PC-3 (cell line): ENCODE results near the gene RPL7L1. TPM values are rescaled to one million over a fixed set of nuclear protein-coding genes. Genes with fewer than 3 reads are reported as not detected.
A peak's percentile ranks its signal among the peaks of the same experiment; 100 is the strongest.

Experiments used
- ATAC-seq: fragments of 200-7000 bp; cut with Tn5 transposase; 2 replicates; pipeline ENCODE4 v1.9.1; 2020; ENCODE audit warnings: mild to moderate bottlenecking, moderate library complexity
- BruUV-seq: library from RNA; stranded (reverse); fragments of 400-500 nt; replicated peaks from 2 replicates; lab custom pipeline; 2021; lab: Mats Ljungman, UMichigan
- CTCF ChIA-PET: fragments of 300-600 bp; sonication (Branson Sonifier 250); formaldehyde crosslinking; loops from one replicate; lab custom pipeline; 2022; ENCODE audit warnings: antibody characterized with exemption; lab: Charles Lee
- POLR2A ChIA-PET: fragments of 300-600 bp; sonication (Branson Sonifier 250); formaldehyde crosslinking; loops from one replicate; lab custom pipeline; 2022; ENCODE audit warnings: antibody characterized with exemption; ENCODE audit not compliant: unreplicated experiment; lab: Charles Lee
- DNase-seq: peaks from one replicate; pipeline ENCODE4 v3.0.0-alpha.2; 2015
- H2AFZ ChIP-seq: fragments of 300-600 bp; sonication (generic); 2 replicates; pipeline ENCODE4 v1.6.0; 2016; ENCODE audit warnings: antibody characterized with exemption, low read length
- H3F3A ChIP-seq: fragments of 300-600 bp; sonication (generic); one replicate; pipeline ENCODE4 v1.6.0; 2017; ENCODE audit warnings: antibody characterized with exemption, low read length, control low read depth, mild to moderate bottlenecking; ENCODE audit not compliant: unreplicated experiment
- H3K27ac ChIP-seq: fragments of 300-600 bp; sonication (generic); 2 replicates; pipeline ENCODE4 v1.5.1; 2016; ENCODE audit warnings: mild to moderate bottlenecking, low read length
- H3K27me3 ChIP-seq: fragments of 300-600 bp; sonication (generic); 2 replicates; pipeline ENCODE4 v1.6.1; 2016; ENCODE audit warnings: low read length, mixed read lengths
- H3K36me3 ChIP-seq: fragments of 300-600 bp; sonication (generic); 2 replicates; pipeline ENCODE4 v1.6.1; 2016; ENCODE audit warnings: low read depth, mixed run types, low read length, mixed read lengths
- H3K4me1 ChIP-seq: fragments of 300-600 bp; sonication (generic); 2 replicates; pipeline ENCODE4 v1.5.1; 2016; ENCODE audit warnings: low read length; ENCODE audit not compliant: insufficient read depth
- H3K4me2 ChIP-seq: fragments of 300-600 bp; sonication (generic); 2 replicates; pipeline ENCODE4 v1.6.0; 2016; ENCODE audit warnings: low read length
- H3K4me3 ChIP-seq: fragments of 300-600 bp; sonication (generic); 2 replicates; pipeline ENCODE4 v1.5.1; 2016; ENCODE audit warnings: mild to moderate bottlenecking, low read length, mixed read lengths
- H3K79me2 ChIP-seq: fragments of 300-600 bp; sonication (generic); 2 replicates; pipeline ENCODE4 v1.6.1; 2017; ENCODE audit warnings: low read length, mixed read lengths
- H3K9ac ChIP-seq: fragments of 300-600 bp; sonication (generic); 2 replicates; pipeline ENCODE4 v1.6.0; 2016; ENCODE audit warnings: mild to moderate bottlenecking, low read length
- H3K9me2 ChIP-seq: fragments of 300-600 bp; sonication (generic); replicated peaks from 2 replicates; pipeline ENCODE4 v1.6.1; 2016; ENCODE audit warnings: mixed run types, low read length, mixed read lengths
- H3K9me3 ChIP-seq: fragments of 300-600 bp; sonication (generic); 2 replicates; pipeline ENCODE4 v1.6.1; 2016; ENCODE audit warnings: low read length, mixed read lengths
- H4K20me1 ChIP-seq: fragments of 300-600 bp; sonication (generic); 2 replicates; pipeline ENCODE4 v1.6.1; 2016; ENCODE audit warnings: low read length, mixed read lengths
- EZH2 ChIP-seq: fragments of 300-600 bp; sonication (generic); IDR thresholded peaks from one replicate; pipeline ENCODE4 v1.6.1; 2017; ENCODE audit warnings: antibody characterized with exemption, mild to moderate bottlenecking, low read length; ENCODE audit not compliant: unreplicated experiment
- EZH2phosphoT487 ChIP-seq: fragments of 300-600 bp; sonication (generic); IDR thresholded peaks from 2 replicates; pipeline ENCODE4 v1.6.1; 2018; ENCODE audit warnings: mild to moderate bottlenecking, antibody characterized with exemption, low read length, borderline replicate concordance
- intact Hi-C: fragments of 100-400 bp; cut with micrococcal nuclease; formaldehyde crosslinking; loops from 2 replicates; pipeline ENCODE4 v1.9.0; 2023
- total RNA-seq: library from RNA; depleted of rRNA; stranded (reverse); fragments of >200 nt; gene quantifications from 2 replicates; pipeline ENCODE4 v1.2.3, GENCODE V29; 2014
- TF ChIP-seq, protein P1 (sequence below): fragments of 300-600 bp; sonication (generic); conservative IDR thresholded peaks from 2 replicates; pipeline ENCODE4 v1.5.1; 2017; ENCODE audit warnings: antibody characterized with exemption, low read depth, mild to moderate bottlenecking, low read length

RPL7L1 gene
- total RNA-seq, 1 experiment from 2014 or later = 99.5 TPM

DNA sequence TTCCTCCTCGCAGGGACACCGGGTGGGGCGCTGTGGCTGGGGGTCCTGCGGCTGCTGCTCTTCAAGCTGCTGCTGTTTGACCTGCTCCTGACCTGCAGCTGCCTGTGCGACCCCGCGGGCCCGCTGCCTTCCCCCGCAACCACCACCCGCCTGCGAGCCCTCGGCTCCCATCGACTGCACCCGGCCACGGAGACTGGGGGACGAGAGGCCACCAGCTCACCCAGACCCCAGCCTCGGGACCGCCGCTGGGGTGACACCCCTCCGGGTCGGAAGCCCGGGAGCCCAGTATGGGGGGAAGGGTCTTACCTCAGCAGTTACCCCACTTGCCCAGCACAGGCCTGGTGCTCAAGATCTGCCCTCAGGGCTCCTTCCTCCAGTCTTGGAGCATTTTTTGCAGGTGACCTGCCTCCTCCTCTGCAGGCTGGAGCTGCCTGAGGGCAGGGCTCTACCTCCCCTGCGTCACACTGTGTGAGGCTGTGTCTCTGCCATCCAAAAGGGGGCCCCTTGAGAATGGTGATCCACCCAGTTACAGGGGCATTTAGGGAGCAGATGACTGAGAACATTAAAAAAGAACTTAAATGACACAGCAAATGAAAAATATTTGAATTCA lies 45.9 kb downstream of the RPL7L1 start:
- Histone ChIP-seq H3K4me3 (no peak overlapping the region), H3K9me3 (no peaks in the 10 kb centered on the region), H3K36me3 (no peaks in the 10 kb centered on the region), H3K27ac (no peak overlapping the region), H3K27me3 (no peaks in the 10 kb centered on the region), H3K79me2 (peaks cover 7% of the 10 kb centered on the region), H4K20me1 (no peaks in the 10 kb centered on the region), H3K9me2 (no peaks in the 10 kb centered on the region), H2AFZ (no peak overlapping the region), H3K4me2 (no peak overlapping the region), H3F3A (no peaks in the 10 kb centered on the region), H3K9ac (no peak overlapping the region), H3K4me1 (peaks cover 6% of the 10 kb centered on the region; the same call in 1 of the 2 replicates)
- CTCF ChIA-PET = interaction anchor here (0.6 kb wide), 1 partner anchor 146 kb away, joined by 3 read pairs; no protein-coding TSS in a partner anchor
- POLR2A ChIA-PET = no interaction called here
- BruUV-seq = no TSS peak
- TF ChIP-seq EZH2 = no peak
- TF ChIP-seq, protein P1, sequence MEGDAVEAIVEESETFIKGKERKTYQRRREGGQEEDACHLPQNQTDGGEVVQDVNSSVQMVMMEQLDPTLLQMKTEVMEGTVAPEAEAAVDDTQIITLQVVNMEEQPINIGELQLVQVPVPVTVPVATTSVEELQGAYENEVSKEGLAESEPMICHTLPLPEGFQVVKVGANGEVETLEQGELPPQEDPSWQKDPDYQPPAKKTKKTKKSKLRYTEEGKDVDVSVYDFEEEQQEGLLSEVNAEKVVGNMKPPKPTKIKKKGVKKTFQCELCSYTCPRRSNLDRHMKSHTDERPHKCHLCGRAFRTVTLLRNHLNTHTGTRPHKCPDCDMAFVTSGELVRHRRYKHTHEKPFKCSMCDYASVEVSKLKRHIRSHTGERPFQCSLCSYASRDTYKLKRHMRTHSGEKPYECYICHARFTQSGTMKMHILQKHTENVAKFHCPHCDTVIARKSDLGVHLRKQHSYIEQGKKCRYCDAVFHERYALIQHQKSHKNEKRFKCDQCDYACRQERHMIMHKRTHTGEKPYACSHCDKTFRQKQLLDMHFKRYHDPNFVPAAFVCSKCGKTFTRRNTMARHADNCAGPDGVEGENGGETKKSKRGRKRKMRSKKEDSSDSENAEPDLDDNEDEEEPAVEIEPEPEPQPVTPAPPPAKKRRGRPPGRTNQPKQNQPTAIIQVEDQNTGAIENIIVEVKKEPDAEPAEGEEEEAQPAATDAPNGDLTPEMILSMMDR = no peak
- no peak for TF ChIP-seq EZH2phosphoT487
- intact Hi-C loops = no loop called here
- ATAC-seq = no peak
- no peak for DNase-seq

DNA sequence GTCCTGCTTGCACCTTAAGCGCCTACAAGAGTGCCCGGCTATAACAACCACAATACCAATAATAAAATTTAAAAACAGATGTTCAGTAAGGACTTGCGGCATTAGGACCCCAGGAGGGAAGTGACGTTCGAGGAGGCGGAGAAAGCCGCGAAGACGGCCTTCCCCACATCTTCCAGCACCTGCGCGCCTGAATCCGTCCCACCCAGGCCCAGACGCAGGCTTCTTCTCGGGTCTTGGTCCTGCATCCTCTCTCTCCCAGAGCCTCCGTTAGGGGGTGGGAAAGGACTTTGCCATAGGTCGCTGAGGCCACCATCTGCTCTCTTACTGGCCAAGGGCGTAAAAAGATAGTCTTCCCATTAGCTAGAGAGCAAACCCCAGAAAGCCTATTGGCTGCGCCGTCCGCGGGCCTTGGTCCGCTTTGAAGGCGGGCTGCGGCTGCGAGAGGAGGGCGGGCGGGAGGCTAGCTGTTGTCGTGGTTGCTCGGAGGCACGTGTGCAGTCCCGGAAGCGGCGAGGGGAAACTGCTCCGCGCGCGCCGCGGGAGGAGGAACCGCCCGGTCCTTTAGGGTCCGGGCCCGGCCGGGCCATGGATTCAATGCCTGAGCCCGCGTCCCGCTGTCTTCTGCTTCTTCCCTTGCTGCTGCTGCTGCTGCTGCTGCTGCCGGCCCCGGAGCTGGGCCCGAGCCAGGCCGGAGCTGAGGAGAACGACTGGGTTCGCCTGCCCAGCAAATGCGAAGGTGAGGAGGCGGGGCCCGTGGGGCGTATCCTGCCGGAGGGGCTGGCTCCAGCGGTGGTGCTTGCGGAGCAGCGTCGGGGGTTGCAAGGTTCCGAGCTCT lies 49.8 kb downstream of the RPL7L1 start, which contains the start of gene CNPY3:
Gene CNPY3, plus strand, starts transcription at position 495 of the 835 bp plus-strand sequence. Its CDS starts 91 bp downstream, at position 586.
- peak within 1 kb of the TSS; percentile 86 for H3K4me3 ChIP-seq

More for the DNA sequence above, 49.8 kb downstream of the RPL7L1 start, which contains the start of gene CNPY3:
- CTCF ChIA-PET = no interaction called here
- no peaks in the 10 kb centered on the region for H3K27me3 ChIP-seq
- intact Hi-C loops = no loop called here
- no peak for TF ChIP-seq EZH2phosphoT487
- no peak for TF ChIP-seq EZH2
- TF ChIP-seq, protein P1 = no peak
- H3K27ac ChIP-seq = peak within 1 kb of the TSS; percentile 79
- H3F3A ChIP-seq = no peaks in the 10 kb centered on the region
- peaks cover 12% of the 10 kb centered on the region; the same call in 1 of the 2 replicates for H3K4me1 ChIP-seq
- H4K20me1 ChIP-seq = no peaks in the 10 kb centered on the region
- ATAC-seq = peak; percentile 88
- peak within 1 kb of the TSS; percentile 73 for H3K9ac ChIP-seq
- peak within 1 kb of the TSS; percentile 80 for H3K4me2 ChIP-seq
- TSS peak; percentile 70 for BruUV-seq
- peak; percentile 97 for DNase-seq
- H2AFZ ChIP-seq = peak within 1 kb of the TSS; percentile 91
- no peaks in the 10 kb centered on the region for H3K9me3 ChIP-seq
- peaks cover under 1% of the 10 kb centered on the region; the same call in 1 of the 2 replicates for H3K36me3 ChIP-seq
- H3K79me2 ChIP-seq = peaks cover 40% of the 10 kb centered on the region
- POLR2A ChIA-PET = interaction anchor here (0.6 to 1.0 kb wide), 6 partner anchors 8 to 183 kb away, joined by 4 to 31 read pairs (median 6); partner anchors contain the start of genes PPP2R5D and TBCC
- no peaks in the 10 kb centered on the region for H3K9me2 ChIP-seq
